ENCODE results near the gene IGFL4.
A peak's percentile ranks its signal among the peaks of the same experiment; 100 is the strongest.
"Not testable (repeated sequence)": the region's sequence is repeated elsewhere in the genome, so short reads cannot be mapped to it uniquely, and the experiment has no call there.

The IGFL4 gene

DNA sequence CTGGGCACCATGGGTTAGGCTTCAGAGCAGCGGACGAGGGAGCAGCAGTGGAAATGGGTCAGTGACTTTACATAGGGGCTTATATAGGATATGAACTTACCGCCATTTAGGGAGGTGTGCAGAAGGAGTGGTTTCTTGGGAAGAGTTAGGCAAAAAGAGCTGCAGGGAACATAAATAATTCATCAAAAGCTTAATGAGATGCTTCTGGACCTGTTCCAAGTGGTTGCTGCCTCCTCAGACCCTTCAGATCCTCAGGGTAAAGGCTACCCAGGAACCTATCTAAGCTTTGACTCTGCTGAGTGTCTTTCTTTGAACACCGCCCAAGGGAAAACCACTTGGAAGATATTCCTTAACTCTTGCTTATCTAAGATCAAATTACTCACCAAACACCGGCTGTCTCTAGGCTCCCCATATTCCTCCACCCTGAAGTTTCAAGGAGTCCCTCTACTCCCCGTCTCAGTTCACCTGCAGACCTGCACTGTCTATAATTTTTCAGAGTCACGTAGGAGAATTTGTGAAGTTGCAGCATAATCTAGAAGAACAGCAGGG, at the start of gene IGFL4:
Gene IGFL4, minus strand, starts transcription at position 51 of the 549 bp plus-strand sequence. Its CDS starts 40 bp downstream, at position 11.
- no peak for DNase-seq

DNA sequence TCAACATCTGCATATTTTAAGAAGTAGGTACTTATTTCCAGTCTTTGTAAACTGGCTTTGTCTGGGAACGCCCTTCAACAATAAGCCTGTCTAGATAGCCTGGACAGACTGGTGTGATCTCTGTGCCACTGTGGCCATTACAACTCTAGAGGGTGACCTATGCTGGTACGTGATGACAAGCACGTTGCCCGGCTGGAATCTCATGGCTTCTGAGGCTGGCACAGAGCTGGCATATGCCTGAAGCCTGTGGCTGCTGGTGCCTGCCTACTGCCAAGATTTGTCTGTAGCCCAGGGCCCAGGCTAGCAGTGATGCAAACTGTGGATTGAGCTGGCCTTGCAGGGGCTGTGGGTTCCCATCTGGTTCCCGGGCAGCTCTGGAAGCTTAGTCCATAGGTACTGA, 49.6 kb upstream of the IGFL4 start:
- no peak for DNase-seq

- DNase-seq = no peak
These were observed 48.6 kb upstream of the IGFL4 start for GRCh38 chr19:46089432-46089831.

GRCh38 chr19:46088101-46088500, 47.3 kb upstream of the IGFL4 start:
- no peak for DNase-seq

- DNase-seq = no peak
These were observed 45.1 kb upstream of the IGFL4 start for GRCh38 chr19:46085888-46086287.

DNA sequence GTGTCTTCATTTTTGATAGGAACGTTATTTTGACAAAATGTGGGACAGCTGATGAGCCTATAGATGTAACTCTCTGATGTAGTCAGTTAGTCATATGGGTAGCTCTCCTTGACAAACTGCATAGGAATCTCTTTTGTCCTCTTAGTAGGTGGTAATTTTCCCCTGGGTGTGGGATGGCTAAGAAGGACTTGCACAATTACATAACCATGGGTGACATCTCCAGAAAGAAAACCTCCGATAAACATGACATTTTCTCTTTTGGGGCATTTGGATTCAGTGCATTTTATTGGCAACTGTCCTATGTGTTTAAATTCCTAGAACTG, 41.9 kb upstream of the IGFL4 start:
- DNase-seq = no peak

DNA sequence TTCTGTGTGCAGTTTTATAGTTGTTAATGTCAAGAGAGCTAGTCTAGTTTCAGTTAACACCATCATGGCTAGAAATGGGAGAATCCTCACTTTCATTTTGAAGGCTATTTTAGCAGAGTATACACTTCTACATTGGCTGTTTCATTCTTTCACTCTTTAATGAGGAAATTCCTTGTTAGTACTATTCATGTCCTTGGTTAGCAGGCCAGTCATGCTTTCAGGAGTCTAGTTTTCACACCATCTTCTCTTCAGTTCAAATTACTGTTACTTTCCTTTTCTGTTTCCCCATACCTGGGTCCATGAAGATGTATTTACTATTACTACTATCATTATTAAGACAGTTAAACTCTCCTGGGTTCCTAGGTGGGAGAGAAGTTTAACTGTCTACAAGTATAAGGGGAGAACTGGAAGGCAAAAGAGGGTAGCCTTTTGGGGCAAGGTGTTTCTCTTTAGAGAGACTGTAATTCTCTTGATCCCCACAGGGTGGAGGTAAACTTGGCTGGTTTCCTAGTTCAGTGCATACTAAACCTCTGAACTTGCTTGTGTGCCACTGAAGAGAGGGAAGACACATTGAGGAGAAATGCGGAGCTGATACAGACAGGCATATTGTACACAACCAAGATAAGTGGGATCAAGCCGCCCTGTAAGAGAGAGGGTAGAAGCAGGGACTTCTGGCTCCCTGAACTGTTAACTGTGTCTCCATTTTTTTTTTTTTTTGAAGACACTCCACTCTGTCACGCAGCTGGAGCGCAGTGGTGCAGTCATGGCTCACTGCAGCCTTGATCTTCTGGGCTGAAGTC, 41.3 kb upstream of the IGFL4 start:
- DNase-seq = no peak

DNA sequence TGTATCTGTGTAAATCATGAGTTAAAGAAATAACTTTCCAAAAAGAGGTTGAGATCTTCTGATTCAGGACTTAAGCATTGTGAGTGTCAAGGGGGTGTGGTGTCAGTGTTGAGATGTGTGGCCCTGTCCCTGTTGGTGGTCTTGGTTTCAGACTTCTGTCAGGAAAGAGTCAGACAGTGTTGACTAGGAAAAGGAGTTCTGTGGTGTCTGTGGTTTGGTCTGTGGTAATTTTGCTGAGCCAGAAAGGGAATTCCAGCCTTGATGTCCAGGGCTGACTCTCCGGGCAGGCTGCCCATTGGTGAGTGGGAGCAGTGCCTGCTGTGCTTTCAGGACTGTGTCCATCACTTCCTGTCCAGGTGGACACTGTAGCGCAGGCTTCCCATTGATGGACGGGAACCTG, 39.8 kb upstream of the IGFL4 start:
- DNase-seq = no peak

GRCh38 chr19:46079576-46079975, 38.8 kb upstream of the IGFL4 start:
- no peak for DNase-seq

DNA sequence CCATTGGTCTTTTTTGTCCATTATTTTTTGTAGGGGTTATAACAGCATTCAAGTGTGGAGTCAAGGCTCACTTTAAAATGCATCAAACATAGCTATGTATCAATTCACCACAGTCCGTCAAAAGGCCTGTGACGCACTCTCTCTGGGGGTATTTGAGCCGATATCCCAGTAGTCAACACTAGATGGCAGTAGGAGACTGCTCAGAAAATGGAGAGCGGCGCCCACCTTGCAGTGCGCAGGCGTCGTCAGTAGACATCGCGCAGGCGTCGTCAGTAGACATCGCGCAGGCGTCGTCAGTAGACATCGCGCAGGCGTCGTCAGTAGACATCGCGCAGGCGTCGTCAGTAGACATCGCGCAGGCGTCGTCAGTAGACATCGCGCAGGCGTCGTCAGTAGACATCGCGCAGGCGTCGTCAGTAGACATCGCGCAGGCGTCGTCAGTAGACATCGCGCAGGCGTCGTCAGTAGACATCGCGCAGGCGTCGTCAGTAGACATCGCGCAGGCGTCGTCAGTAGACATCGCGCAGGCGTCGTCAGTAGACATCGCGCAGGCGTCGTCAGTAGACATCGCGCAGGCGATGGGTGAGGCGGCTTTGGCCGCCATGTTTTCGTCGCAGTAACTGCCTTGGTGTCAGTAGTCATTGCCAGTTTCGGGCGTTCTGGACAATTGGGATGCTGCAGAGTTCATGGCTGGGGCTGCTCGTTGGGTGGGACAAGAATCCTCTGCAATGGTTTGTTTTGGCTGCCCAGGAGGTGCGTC, 38.0 kb upstream of the IGFL4 start:
- DNase-seq = not testable (repeated sequence)

DNA sequence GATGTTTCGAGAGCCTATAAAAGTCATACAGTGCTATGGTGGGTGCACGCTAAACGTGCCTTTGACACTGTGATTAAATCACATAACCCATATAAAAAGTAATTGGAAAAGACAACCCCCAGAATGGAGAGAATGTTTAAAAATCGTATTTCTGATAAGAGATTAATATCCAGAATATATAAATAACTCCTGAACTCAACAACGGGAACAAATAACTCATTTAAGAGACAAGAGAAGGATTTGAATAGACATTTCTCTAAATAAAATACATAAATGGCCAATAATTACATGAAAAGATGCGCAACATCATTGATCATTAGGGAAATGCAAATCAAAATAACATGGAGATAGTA, 37.0 kb upstream of the IGFL4 start:
- no peak for DNase-seq

GRCh38 chr19:46076951-46077814, 36.4 kb upstream of the IGFL4 start:
- peak; percentile 52 for DNase-seq

DNA sequence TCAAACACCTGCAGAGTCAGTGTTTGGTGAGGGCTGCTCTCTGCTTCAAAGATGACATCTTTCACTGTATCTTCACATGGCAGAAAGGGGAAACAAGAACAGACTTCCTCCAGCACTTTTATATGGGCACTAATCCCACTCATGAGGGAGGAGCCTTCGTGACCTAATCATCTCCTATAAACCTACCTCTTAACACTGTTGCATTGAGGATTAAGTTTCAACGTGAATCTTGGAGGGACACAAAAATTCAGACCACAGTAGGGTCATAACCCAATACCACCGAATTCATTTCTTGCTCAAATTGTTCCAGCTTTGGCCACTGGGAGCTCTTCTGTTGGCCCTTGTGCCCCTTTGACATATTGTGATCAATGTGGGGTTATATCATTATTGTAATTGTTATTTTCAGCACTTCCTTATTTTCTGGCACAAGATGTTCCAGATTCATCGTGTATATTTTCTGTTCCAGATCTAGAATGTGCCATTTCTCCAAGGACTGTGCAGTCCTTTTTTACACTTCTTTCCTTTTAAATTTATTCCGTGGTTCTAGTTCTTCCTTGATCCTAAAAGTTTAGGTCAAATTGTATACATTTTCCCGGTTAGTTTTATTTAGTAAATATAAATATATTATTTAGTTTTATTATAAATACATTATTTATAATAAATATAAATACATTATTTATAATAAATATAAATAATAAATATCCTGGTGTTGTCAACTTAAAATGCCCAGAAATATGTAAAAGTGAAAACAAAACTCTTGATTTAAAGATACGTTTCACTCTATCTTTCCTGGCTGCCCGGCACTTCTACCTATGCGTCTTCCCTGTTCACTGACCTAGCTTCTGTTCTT, 35.5 kb upstream of the IGFL4 start:
- DNase-seq = no peak

- DNase-seq = no peak
These were observed 32.6 kb upstream of the IGFL4 start for GRCh38 chr19:46073268-46073922.

- DNase-seq = no peak
These were observed 29.1 kb upstream of the IGFL4 start for GRCh38 chr19:46069806-46070341.

DNA sequence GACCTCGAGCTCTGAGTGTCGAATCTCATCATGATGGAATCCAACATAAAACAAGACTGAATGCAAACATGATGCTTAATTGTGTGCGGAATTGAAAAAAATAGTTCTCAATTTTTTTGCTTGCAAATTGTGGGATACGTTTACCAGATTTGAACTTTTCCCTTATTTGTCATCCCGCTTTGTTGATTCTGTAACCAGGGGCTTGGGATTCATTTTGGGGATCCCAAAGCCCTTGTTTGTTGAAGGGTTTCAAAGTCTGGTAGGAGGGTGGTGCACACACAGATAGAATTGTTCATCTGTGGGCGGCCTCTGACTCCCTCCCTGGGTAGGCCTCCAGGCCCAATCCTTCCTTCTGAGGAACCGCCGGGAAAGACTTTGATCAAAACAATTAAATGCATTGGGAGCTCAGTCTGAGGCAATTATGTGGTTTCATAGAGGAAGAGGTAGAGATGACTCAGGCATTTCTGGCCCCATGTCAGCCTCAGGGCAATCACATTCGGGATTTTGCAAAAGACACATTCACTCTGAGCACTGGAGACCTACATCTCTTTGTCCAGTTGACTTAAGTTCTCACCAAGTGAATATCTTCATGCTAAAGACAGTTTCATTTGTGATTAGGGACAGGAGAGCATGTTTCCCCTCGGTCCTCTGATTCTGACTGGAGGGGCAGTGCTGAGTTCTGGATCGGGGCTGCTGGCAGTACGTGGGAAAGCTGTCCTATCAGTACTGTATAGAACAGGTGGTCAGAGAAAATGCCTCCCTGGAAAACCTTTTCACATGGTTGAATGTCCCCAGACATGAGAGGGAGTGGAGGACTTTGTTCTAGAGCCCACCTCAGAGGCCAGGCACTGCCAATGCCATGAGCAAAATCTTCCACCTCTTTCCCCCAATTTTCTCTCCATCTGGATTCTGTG, 27.8 kb upstream of the IGFL4 start:
- no peak for DNase-seq

GRCh38 chr19:46067691-46068090, 26.9 kb upstream of the IGFL4 start:
- DNase-seq = no peak

- no peak for DNase-seq
These were observed 25.7 kb upstream of the IGFL4 start for GRCh38 chr19:46066471-46066870.

- no peak for DNase-seq
These were observed 24.8 kb upstream of the IGFL4 start for GRCh38 chr19:46065486-46066071.

DNA sequence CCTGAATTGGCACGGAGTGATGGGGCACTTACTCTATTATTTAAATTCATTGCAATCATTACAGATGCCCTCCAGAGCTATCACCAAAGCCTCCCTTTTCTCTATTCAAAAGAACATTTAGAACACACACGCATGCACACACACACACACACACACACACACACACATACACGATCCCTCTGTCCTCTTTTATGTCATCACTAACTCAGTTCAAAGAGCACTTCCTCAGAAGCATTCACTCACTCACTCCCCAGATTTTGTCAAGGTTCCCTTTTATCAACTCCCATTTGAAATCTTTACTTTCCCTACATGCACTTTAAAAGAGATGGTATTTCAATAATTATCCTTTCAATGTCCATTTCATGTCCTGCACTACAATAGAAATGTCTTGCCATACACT, 22.4 kb upstream of the IGFL4 start:
- no peak for DNase-seq
